ENCODE data around the gene MEIKIN.

MEIKIN gene

DNA sequence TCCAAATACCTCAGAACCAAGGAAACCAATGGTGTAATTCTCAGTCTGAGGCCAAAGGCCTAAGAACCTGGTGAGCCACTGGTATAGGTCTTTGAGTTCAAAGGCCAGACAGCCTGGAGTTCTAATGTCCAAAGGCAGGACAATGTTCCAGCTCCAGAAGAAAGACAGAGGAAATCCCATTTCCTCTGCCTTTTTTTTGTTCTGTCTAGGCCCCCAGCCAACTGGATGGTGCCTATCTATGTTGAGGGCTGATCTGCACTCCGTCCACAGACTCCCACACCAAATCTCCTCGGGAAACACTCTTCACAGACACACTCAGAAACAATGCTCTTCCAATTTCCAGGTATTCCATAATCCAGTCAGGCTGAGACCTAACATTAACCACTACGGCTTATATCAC, 178.8 kb downstream of the MEIKIN start:
- DNase-seq: no peak

GRCh38 chr5:131765261-131765660, 180.2 kb downstream of the MEIKIN start:
- no peak for DNase-seq

GRCh38 chr5:131763968-131764367, 181.5 kb downstream of the MEIKIN start:
- no peak for DNase-seq

- DNase-seq: no peak
Observed at GRCh38 chr5:131760793-131761192, 184.7 kb downstream of the MEIKIN start.

DNA sequence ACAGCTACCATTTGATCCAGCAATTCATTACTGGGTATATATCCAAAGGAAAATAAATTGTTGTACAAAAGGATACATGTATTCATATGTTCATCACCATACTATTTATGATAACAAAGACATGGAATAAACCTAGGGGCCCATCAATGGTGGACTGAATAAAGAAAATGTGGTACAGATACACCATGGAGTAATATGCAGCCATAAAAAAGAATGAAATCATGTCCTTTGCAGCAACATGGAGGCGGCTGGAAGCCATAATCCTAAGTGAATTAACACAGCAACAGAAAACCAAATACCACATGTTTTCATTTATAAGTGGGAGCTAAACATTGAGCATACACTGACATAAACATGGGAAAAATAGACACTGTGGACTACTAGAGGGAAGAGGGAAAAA, 185.8 kb downstream of the MEIKIN start:
- DNase-seq: no peak

- no peak for DNase-seq
Observed at GRCh38 chr5:131758520-131758900, 187.0 kb downstream of the MEIKIN start.

DNA sequence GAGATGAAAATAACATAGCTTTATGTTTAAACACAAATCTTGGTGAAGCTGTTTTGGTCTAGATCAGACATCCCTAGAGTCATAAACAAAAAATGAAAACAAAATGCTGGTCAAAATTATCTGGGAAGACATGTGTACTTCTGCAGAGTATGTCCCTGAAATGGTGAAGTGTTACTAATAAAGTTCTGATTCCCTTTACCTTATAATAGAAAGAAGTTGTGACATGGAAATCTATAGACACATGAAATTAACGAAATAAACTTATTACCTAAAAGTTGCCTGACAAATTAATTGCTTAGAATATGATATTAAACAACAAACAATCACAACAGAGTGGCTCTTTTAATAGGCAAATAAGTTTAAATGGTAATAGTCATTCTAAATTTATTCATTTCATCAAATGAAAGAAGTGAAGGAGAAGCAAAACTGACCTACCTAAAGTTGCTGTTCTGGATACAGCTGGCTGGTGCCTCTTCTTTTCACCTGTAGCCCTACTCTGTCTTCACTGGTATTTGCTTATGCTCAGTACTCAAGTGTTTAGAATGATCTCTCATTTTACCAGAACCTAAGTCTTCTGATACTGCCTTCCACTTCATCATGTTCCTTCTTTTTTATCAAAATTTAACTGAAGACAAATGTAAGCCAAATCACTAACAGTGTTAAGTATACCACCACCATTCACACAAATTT, 187.5 kb downstream of the MEIKIN start:
- DNase-seq: no peak

All from NCI-H748 treated with DMSO at 0.1 percent for 48 hours (cell line).